Spleen (tissue), 7 donors: ENCODE data around the gene ATP11B.

Source experiments
- POLR2A ChIP-seq, 3 donors: fragments of 450-650 bp; IDR thresholded peaks; one replicate each; pipeline ENCODE4 v1.5.1; 2017; ENCODE audit warnings: antibody characterized with exemption in 3 of 3, mild to moderate bottlenecking in 1 of 3
- TF ChIP-seq, protein P1 (sequence below), 11 experiments: fragments of 200-600 bp in 7 of 11; fragments of 450-650 bp in 4 of 11; sonication (generic) in 4 of 11; IDR thresholded peaks in 8 of 11; conservative IDR thresholded peaks in 3 of 11; 1 replicate in 7 of 11; 2 replicates in 4 of 11; pipeline versions ENCODE4 v1.4.0 to v1.8.0; 2016 to 2021; ENCODE audit warnings: antibody characterized with exemption in 11 of 11, inconsistent platforms in 4 of 11, mild to moderate bottlenecking in 1 of 11
- donor health status: DM: no; HTN: no; CAD: no; lungs with moderate emphysema.
- donor health status: DM: no; HTN: no; CAD: no.
- donor health status: DM: no; HTN: no; CAD: no.

DNA sequence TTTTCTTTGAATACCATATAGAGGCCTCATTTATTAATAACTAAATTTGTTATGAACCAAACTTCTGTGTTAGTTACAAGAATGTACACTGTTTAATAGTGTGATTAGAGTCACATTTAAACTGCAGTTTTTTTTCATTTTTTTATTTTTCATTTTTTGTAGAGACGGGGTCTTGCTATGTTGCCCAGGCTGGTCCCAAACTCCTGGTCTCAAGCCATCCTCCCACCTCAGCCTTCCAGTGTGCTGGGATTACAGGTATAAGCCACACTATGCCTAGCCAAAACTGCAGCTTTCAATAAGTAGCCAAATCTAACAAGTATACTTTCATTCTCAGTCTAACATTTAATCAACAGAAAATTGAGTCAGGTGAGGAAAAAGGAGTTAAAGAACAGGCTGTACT, 10.2 kb upstream of the ATP11B start:
- no peak for TF ChIP-seq POLR2A (IDR thresholded peaks at IDR 0.05)
- TF ChIP-seq, protein P1, sequence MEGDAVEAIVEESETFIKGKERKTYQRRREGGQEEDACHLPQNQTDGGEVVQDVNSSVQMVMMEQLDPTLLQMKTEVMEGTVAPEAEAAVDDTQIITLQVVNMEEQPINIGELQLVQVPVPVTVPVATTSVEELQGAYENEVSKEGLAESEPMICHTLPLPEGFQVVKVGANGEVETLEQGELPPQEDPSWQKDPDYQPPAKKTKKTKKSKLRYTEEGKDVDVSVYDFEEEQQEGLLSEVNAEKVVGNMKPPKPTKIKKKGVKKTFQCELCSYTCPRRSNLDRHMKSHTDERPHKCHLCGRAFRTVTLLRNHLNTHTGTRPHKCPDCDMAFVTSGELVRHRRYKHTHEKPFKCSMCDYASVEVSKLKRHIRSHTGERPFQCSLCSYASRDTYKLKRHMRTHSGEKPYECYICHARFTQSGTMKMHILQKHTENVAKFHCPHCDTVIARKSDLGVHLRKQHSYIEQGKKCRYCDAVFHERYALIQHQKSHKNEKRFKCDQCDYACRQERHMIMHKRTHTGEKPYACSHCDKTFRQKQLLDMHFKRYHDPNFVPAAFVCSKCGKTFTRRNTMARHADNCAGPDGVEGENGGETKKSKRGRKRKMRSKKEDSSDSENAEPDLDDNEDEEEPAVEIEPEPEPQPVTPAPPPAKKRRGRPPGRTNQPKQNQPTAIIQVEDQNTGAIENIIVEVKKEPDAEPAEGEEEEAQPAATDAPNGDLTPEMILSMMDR (IDR thresholded peaks at IDR 0.05 in 8 of 11, conservative IDR thresholded peaks at IDR 0.05 in 3 of 11): no peak
